Ureter (tissue), 1 donor: Measurements from ENCODE around the gene DGAT2L6. TPM values are rescaled to one million over a fixed set of nuclear protein-coding genes. Genes with fewer than 3 reads are reported as not detected.
"Not testable (repeated sequence)": the region's sequence is repeated elsewhere in the genome, so short reads cannot be mapped to it uniquely, and the experiment has no call there.

Source experiments
- DNase-seq: peaks from one replicate; pipeline ENCODE4 v3.0.0-alpha.2; 2020; ENCODE audit warnings: low spot score
- total RNA-seq: library from RNA; stranded (reverse); gene quantifications from one replicate; pipeline ENCODE4 v1.2.4, GENCODE V29; 2023
- donor health status: DM: yes; HTN: yes; CAD: no.

The DGAT2L6 gene
- total RNA-seq, 1 donor from 2014 or later, result not detected

GRCh38 chrX:70196961-70197720 lies 19.9 kb downstream of the DGAT2L6 start:
- peak; percentile 56 for DNase-seq

DNA sequence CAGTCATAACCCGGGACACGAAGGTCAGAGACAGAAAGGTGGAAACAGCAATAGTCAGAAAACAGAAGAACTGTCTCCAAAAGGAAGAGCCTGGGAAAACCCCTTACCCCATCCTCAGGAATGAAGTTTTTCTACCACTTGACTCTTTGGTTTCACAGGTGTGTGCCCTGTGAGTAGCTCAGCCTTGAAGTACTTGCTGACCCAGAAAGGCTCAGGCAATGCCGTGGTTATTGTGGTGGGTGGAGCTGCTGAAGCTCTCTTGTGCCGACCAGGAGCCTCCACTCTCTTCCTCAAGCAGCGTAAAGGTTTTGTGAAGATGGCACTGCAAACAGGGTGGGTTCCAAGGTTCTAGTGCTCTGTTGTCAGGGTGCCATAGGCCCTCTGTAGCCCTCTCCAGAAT lies 24.4 kb downstream of the DGAT2L6 start:
- no peak for DNase-seq

GRCh38 chrX:70208479-70208878 lies 31.2 kb downstream of the DGAT2L6 start:
- no peak for DNase-seq

DNA sequence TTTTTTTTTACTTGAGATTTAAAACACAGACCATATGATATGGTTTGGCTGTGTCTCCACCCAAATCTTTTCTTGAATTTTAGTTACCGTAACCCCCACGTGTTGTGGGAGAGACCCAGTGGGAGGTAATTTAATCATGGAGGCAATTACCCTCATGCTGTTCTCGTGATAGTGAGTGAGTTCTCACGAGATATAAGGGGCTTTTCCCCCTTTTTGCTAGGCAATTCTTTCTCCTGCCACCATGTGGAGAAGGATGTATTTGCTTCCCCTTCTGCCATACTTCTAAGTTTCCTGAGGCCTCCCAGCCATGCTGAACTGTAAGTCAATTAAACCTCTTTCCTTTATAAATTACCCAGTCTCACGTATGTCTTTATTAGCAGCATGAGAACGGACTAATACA lies 32.3 kb downstream of the DGAT2L6 start:
- DNase-seq, result not testable (repeated sequence)

DNA sequence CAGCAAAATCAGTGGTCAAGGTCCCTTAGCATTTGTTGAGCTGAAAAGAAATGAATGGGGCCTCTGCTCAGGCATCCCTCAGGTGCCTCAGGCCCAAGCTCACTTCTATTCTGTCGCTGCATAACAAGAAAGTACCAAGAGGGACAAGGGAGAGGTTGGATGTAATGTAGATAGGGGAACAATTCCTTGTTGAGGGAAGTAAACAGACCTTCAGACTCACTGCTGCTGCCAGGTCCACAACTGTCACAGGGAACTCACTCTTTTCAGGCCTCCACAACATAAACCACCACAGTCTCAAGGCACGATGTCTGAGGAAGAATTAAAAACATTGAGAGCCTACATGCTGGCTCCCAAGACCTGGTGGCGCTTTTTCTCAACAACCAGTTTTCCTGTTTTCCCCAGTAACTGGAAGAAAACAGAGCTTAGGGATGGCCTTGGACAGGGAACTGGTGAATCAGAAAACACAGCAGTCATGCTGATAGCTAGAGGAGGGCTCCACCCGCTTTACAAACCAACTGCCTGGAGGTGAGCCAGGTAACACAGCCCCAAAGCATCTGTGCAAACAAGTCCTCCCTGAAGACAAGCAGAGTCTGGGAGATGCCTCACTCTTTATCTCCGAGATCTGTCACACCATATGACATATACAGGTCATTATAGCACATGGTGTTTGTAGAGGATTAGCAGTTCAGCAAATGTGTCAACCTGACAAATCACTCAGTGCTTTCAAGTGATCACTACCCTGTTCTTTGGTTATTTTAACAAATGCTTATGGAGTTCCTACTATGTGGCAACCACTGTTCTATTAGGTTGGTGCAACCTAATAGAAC lies 42.9 kb downstream of the DGAT2L6 start:
- DNase-seq, result no peak

- DNase-seq, result no peak
Measured at GRCh38 chrX:70226048-70226447, 48.8 kb downstream of the DGAT2L6 start.

- DNase-seq, result no peak
Measured at GRCh38 chrX:70226687-70227086, 49.4 kb downstream of the DGAT2L6 start.

DNA sequence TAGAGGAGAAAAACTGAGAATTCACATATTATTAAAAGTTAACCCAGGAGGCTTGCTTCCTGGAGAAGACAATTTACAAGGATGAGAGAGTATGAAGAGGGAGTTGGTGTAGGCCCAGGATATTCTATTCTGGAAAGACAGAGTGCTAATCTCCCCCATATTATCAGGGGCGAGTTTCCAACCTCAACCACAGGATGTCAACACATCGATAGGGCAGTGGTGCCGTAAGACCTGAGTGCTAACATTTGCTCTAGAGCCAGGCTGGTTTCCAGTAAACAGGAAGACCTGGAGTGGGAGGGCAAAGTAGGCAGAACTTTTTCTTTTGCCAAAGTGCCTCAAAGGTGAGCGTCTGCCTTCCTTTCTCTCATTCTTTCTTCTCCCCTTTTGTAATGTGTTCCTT lies 54.4 kb downstream of the DGAT2L6 start:
- DNase-seq, result no peak

DNA sequence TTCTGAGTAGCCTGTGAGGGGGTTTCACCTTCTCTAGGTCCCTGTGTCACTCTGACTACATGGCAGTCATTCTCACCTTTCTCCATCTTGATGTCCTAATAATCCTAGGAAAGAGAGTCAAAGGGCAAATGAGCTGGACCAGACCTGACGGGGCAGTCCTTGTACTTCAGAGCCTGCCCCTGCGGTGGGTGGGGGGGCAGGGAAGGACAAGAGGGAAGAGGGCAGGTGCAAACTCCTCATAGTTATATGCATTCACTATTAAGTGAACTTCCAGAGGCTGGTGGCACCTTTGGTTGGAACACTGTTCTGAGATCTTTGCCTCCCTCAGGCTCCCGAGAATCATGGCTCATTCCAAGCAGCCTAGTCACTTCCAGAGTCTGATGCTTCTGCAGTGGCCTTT lies 57.1 kb downstream of the DGAT2L6 start, which contains the start of gene AWAT1:
AWAT1 (plus strand) TSS at position 301 of the 400 bp plus-strand sequence; CDS start at position 342, 41 bp downstream.
- no peak for DNase-seq

DNA sequence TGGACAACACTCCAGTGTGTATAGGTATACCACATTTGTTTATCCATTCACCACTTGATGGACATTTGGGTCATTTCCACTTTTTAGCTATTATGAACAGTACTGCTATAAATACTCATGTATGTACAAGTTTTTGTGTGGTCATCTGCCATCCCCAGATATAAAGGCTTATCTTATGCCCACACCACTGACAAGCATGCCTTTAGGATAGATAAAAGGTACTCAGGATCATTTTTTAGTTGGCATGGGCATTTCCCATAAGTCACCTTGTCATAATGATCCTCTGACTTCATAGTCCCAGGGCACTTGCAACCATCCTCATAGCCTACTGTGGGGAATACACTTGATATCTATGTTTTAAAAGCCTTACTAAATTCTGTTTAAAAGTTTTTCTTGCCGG lies 63.5 kb downstream of the DGAT2L6 start:
- DNase-seq, result no peak

- DNase-seq, result no peak
Measured at GRCh38 chrX:70241501-70241900, 64.2 kb downstream of the DGAT2L6 start.

DNA sequence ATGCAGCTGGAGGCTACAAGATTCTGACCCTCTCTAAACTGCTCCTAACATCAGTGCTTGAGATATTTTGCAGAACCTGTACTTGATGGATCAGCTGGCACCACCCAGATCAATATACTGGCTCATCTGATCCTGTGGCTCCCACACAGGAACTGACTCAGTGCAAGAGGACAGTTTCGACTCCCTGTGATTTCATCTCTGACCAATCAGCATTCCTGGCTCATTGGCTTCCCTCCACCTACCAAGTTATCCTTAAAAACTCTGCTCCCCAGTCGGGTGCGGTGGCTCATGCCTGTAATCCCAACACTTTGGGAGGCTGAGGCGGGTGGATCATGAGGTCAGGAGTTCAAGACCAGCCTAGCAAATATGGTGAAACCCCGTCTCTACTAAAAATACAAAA lies 66.3 kb downstream of the DGAT2L6 start:
- not testable (repeated sequence) for DNase-seq

DNA sequence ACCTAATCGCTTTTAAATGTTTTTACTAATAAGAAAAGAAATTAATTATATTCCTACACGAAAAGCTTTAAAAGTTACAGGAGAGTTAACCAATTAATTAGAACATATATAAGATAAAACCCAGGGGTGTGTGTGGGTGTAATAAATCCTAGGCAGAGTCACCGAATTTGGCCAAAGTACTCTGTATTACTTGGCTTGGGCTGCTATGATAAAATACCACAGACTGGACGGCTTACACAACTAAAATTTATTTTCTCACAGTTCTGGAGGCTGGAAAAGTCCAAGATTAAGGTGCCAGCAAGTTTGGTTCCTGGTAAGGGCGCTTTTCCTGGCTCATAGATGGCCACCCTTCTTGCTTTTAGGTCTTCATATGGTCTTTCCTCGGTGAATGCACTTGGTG lies 67.6 kb downstream of the DGAT2L6 start:
- DNase-seq, result no peak

DNA sequence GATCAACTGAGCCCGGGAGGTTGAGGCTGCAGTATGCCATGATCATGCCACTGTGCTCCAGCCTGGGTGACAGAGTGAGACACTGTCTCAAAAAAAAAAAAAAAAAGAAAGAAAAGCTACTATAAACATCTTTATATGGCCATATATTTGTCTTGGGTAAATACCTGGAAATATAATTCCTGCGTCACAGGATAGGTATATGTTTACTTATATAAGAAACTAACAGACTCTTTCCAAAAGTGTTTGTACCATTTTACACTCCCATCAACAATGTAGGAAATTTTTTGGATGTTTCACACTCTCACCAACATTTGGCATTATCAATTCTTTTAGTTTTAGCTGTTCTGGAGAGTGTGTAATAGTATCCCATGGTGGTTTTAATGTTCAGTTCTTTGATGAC lies 70.0 kb downstream of the DGAT2L6 start:
- DNase-seq, result no peak

GRCh38 chrX:70252491-70252890 lies 75.2 kb downstream of the DGAT2L6 start:
- no peak for DNase-seq

DNA sequence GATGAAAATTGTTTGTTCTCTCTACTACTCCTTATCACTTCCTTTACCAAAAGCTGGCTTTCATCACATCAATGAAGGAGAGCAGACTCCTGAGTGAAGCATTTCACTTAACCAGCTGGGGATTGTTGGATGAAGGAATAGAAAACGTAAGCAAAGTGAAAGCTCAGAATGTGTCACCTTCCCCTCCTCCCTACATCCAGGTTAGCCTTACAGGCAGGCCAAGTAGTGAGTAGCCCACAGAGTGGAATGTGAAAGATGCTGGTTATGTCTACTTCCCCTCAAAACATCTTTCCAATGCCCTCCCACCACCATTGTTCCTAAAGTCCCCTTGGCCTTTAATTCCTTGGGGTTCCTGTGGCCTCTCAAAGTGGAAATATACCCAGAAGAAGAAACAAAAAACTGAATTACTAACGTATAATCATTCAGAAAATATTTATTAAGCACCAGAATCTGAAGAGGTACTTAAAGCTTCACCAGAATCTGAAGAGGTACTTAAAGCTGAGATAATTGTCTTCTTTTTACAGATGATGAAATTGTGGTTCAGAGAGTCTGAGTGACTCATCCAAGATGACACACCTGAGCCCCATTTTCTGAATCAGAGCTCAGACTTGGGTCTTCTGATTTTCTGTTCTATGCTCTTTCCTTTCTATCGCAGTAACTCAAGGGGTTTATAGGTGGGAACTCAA lies 76.2 kb downstream of the DGAT2L6 start:
- no peak for DNase-seq

DNA sequence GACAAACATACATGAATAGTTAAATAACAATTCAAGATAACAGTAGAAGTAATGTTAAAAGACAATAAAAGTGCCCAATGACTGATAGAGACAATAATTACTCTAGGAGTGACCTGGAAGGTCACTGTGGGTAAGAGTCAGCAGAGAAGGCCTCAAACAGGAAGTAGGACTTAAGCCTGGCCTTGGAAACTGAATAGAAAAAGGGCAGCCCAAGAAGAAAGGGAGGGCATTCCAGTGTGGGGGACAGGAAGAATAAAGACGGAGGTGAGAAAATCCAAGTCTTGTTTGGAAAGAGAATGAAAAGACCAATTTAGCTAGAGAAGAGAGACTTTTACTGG lies 76.7 kb downstream of the DGAT2L6 start:
- no peak for DNase-seq

GRCh38 chrX:70254909-70255308 lies 77.6 kb downstream of the DGAT2L6 start:
- DNase-seq, result no peak
